ENCODE measurements around the gene COL19A1.

GRCh38 chr6:69865126-69865525 lies 1.2 kb upstream of the COL19A1 start:
- TF ChIP-seq, protein P1, sequence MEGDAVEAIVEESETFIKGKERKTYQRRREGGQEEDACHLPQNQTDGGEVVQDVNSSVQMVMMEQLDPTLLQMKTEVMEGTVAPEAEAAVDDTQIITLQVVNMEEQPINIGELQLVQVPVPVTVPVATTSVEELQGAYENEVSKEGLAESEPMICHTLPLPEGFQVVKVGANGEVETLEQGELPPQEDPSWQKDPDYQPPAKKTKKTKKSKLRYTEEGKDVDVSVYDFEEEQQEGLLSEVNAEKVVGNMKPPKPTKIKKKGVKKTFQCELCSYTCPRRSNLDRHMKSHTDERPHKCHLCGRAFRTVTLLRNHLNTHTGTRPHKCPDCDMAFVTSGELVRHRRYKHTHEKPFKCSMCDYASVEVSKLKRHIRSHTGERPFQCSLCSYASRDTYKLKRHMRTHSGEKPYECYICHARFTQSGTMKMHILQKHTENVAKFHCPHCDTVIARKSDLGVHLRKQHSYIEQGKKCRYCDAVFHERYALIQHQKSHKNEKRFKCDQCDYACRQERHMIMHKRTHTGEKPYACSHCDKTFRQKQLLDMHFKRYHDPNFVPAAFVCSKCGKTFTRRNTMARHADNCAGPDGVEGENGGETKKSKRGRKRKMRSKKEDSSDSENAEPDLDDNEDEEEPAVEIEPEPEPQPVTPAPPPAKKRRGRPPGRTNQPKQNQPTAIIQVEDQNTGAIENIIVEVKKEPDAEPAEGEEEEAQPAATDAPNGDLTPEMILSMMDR (conservative IDR thresholded peaks at IDR 0.05; ENCODE audit: low read length): no peak
- no peak for TF ChIP-seq EZH2phosphoT487 (IDR thresholded peaks at IDR 0.05; ENCODE audit: borderline replicate concordance)

Data from Loucy (cell line).